SK-N-SH treated with all-trans-retinoic acid at 6 μM for 48 hours (cell line): Measurements from ENCODE around the gene PPP1R26.

Experiments used
- CSDC2 ChIP-seq: fragments of 250-450 bp; sonication (Bioruptor Pico); IDR thresholded peaks from 2 replicates; pipeline ENCODE4 v1.5.0; 2020; ENCODE audit warnings: mild to moderate bottlenecking, moderate library complexity
- PPARA ChIP-seq: fragments of 250-450 bp; sonication (Bioruptor Pico); IDR thresholded peaks from 2 replicates; pipeline ENCODE4 v1.5.0; 2020; ENCODE audit warnings: mild to moderate bottlenecking, borderline replicate concordance
- TF ChIP-seq, protein P1 (sequence below): fragments of 250-450 bp; sonication (Bioruptor Pico); IDR thresholded peaks from 2 replicates; pipeline ENCODE4 v1.8.0; 2021; ENCODE audit warnings: low read depth, mild to moderate bottlenecking, moderate library complexity, borderline replicate concordance
- TF ChIP-seq, protein P2 (sequence below): fragments of 250-450 bp; sonication (Bioruptor Pico); IDR thresholded peaks from 2 replicates; pipeline ENCODE4 v1.5.1; 2021; ENCODE audit warnings: mild to moderate bottlenecking, moderate library complexity

DNA sequence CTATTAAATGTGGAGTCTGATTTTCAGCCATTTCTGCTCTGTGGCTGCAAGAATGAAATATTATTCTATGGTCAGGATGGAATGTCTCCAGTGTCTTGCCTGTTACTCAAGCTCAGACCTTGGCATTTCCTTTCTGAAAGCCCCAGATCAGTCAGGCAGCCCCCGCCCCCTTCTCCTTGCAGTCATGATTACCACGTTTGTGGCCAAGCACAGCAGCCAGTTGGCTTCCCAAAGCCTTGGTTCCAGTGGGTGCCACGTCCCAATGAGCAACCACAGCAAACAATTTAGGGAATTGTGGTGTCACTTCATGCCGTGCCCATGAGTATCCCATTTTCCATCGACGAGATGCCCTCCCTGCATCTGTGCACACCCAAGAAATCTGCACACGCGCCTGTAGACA is 56.6 kb downstream of the PPP1R26 start:
- TF ChIP-seq, protein P1, sequence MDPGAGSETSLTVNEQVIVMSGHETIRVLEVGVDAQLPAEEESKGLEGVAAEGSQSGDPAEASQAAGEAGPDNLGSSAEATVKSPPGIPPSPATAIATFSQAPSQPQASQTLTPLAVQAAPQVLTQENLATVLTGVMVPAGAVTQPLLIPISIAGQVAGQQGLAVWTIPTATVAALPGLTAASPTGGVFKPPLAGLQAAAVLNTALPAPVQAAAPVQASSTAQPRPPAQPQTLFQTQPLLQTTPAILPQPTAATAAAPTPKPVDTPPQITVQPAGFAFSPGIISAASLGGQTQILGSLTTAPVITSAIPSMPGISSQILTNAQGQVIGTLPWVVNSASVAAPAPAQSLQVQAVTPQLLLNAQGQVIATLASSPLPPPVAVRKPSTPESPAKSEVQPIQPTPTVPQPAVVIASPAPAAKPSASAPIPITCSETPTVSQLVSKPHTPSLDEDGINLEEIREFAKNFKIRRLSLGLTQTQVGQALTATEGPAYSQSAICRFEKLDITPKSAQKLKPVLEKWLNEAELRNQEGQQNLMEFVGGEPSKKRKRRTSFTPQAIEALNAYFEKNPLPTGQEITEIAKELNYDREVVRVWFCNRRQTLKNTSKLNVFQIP (CRISPR knock-in tag), result no peak
- TF ChIP-seq CSDC2 (CRISPR knock-in tag) (no peak), PPARA (CRISPR knock-in tag) (no peak)
- TF ChIP-seq, protein P2, sequence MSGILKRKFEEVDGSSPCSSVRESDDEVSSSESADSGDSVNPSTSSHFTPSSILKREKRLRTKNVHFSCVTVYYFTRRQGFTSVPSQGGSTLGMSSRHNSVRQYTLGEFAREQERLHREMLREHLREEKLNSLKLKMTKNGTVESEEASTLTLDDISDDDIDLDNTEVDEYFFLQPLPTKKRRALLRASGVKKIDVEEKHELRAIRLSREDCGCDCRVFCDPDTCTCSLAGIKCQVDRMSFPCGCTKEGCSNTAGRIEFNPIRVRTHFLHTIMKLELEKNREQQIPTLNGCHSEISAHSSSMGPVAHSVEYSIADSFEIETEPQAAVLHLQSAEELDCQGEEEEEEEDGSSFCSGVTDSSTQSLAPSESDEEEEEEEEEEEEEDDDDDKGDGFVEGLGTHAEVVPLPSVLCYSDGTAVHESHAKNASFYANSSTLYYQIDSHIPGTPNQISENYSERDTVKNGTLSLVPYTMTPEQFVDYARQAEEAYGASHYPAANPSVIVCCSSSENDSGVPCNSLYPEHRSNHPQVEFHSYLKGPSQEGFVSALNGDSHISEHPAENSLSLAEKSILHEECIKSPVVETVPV (CRISPR knock-in tag), result no peak
